GM23338 (cell line): ENCODE measurements around the gene CTNND2. TPM values are rescaled to one million over a fixed set of nuclear protein-coding genes. Genes with fewer than 3 reads are reported as not detected.

Experiments used
- ATAC-seq: fragments of 200-7000 bp; cut with Tn5 transposase; 3 replicates; pipeline ENCODE4 v1.9.1; 2020
- DNase-seq: peaks from one replicate; pipeline ENCODE4 v3.0.0-alpha.2; 2015; ENCODE audit warnings: low spot score
- H2AFZ ChIP-seq: fragments of 200-600 bp; sonication (generic); 2 replicates; pipeline ENCODE4 v1.8.0; 2016; ENCODE audit warnings: antibody characterized with exemption, mild to moderate bottlenecking, moderate library complexity
- H3F3A ChIP-seq: fragments of 200-600 bp; sonication (generic); replicated peaks from 2 replicates; pipeline ENCODE4 v1.8.0; 2017; ENCODE audit warnings: antibody characterized with exemption, mixed run types, low read depth
- H3K27ac ChIP-seq: fragments of 200-600 bp; sonication (generic); 2 replicates; pipeline ENCODE4 v1.6.1; 2016; ENCODE audit warnings: low read depth
- H3K27me3 ChIP-seq: fragments of 200-600 bp; sonication (generic); 2 replicates; pipeline ENCODE4 v1.8.0; 2016; ENCODE audit warnings: mild to moderate bottlenecking, mixed run types, moderate library complexity; ENCODE audit not compliant: insufficient read depth
- H3K36me3 ChIP-seq: fragments of 200-600 bp; sonication (generic); 2 replicates; pipeline ENCODE4 v1.8.0; 2016; ENCODE audit warnings: mild to moderate bottlenecking; ENCODE audit not compliant: insufficient read depth
- H3K4me1 ChIP-seq: fragments of 200-600 bp; sonication (generic); 2 replicates; pipeline ENCODE4 v1.8.0; 2016; ENCODE audit warnings: mild to moderate bottlenecking, moderate library complexity; ENCODE audit not compliant: insufficient read depth
- H3K4me2 ChIP-seq: fragments of 200-600 bp; sonication (generic); 2 replicates; pipeline ENCODE4 v1.7.1; 2017; ENCODE audit warnings: mixed run types
- H3K4me3 ChIP-seq: fragments of 200-600 bp; sonication (generic); 2 replicates; pipeline ENCODE4 v1.6.1; 2016; ENCODE audit warnings: mixed run types
- H3K79me2 ChIP-seq: fragments of 200-600 bp; sonication (generic); replicated peaks from 2 replicates; pipeline ENCODE4 v1.8.0; 2017; ENCODE audit warnings: mild to moderate bottlenecking; ENCODE audit not compliant: insufficient read depth
- H3K9me2 ChIP-seq: fragments of 200-600 bp; sonication (generic); 2 replicates; pipeline ENCODE4 v1.8.0; 2017; ENCODE audit not compliant: insufficient read depth
- H4K20me1 ChIP-seq: fragments of 200-600 bp; sonication (generic); replicated peaks from 2 replicates; pipeline ENCODE4 v1.8.0; 2017; ENCODE audit warnings: mild to moderate bottlenecking; ENCODE audit not compliant: insufficient read depth
- H3K27ac Mint-ChIP-seq: 2 replicates; pipeline ENCODE4 v1.8.0; 2020; ENCODE audit warnings: inconsistent platforms, mild to moderate bottlenecking, moderate library complexity, mixed read lengths
- H3K27me3 Mint-ChIP-seq: 3 replicates; pipeline ENCODE4 v1.8.0; 2022; ENCODE audit warnings: low read depth, mild to moderate bottlenecking, moderate library complexity, mixed read lengths, inconsistent platforms; ENCODE audit not compliant: insufficient read depth, poor library complexity
- H3K36me3 Mint-ChIP-seq: 3 replicates; pipeline ENCODE4 v1.8.0; 2021; ENCODE audit warnings: low read depth, mild to moderate bottlenecking, inconsistent platforms, moderate library complexity, mixed read lengths
- H3K4me1 Mint-ChIP-seq: 3 replicates; pipeline ENCODE4 v1.8.0; 2020; ENCODE audit warnings: mild to moderate bottlenecking, inconsistent platforms, mixed read lengths
- H3K4me3 Mint-ChIP-seq: 3 replicates; pipeline ENCODE4 v1.8.0; 2021; ENCODE audit warnings: moderate library complexity, mild to moderate bottlenecking, inconsistent platforms, mixed read lengths
- H3K9me3 Mint-ChIP-seq: 3 replicates; pipeline ENCODE4 v1.8.0; 2020; ENCODE audit warnings: moderate library complexity, mild to moderate bottlenecking, inconsistent platforms, mixed read lengths
- CREB1 ChIP-seq: fragments of 250-450 bp; sonication (Bioruptor Pico); IDR thresholded peaks from 2 replicates; pipeline ENCODE4 v1.5.0; 2020; ENCODE audit warnings: low read depth, mild to moderate bottlenecking, moderate library complexity
- CTCF ChIP-seq, 2 experiments: fragments of 200-600 bp in 1 of 2; sonication (generic) in 1 of 2; conservative IDR thresholded peaks; 2 replicates each; pipeline versions ENCODE4 v1.5.1 to v1.6.1; 2016 to 2017; ENCODE audit warnings: antibody characterized with exemption in 2 of 2, low read depth in 2 of 2, mild to moderate bottlenecking in 2 of 2, moderate library complexity in 1 of 2
- ETS1 ChIP-seq: IDR thresholded peaks from 2 replicates; pipeline ENCODE4 v1.6.1; 2016; ENCODE audit warnings: antibody characterized with exemption
- EZH2 ChIP-seq: fragments of 200-600 bp; sonication (generic); IDR thresholded peaks from one replicate; pipeline ENCODE4 v1.8.0; 2017; ENCODE audit warnings: antibody characterized with exemption, mild to moderate bottlenecking, low read depth; ENCODE audit not compliant: unreplicated experiment
- EZH2phosphoT487 ChIP-seq: fragments of 200-600 bp; sonication (generic); IDR thresholded peaks from one replicate; pipeline ENCODE4 v1.8.1; 2018; ENCODE audit warnings: antibody characterized with exemption; ENCODE audit not compliant: unreplicated experiment
- JUNB ChIP-seq: IDR thresholded peaks from one replicate; pipeline ENCODE4 v1.6.1; 2016; ENCODE audit warnings: antibody characterized with exemption; ENCODE audit not compliant: unreplicated experiment
- NANOG ChIP-seq: IDR thresholded peaks from 2 replicates; pipeline ENCODE4 v1.6.1; 2016; ENCODE audit warnings: antibody characterized with exemption, borderline replicate concordance
- POLR2AphosphoS5 ChIP-seq: IDR thresholded peaks from 2 replicates; pipeline ENCODE4 v1.6.1; 2016; ENCODE audit warnings: antibody characterized with exemption, low read depth
- REST ChIP-seq: IDR thresholded peaks from one replicate; pipeline ENCODE4 v1.6.1; 2018; ENCODE audit warnings: antibody characterized with exemption; ENCODE audit not compliant: unreplicated experiment
- STAT1 ChIP-seq: IDR thresholded peaks from one replicate; pipeline ENCODE4 v1.6.1; 2016; ENCODE audit warnings: antibody characterized with exemption; ENCODE audit not compliant: unreplicated experiment
- ZNF114 ChIP-seq: fragments of 250-450 bp; sonication (Bioruptor Pico); IDR thresholded peaks from 2 replicates; pipeline ENCODE4 v1.5.0; 2020; ENCODE audit warnings: mild to moderate bottlenecking, moderate library complexity
- ZNF331 ChIP-seq: fragments of 250-450 bp; sonication (Bioruptor Pico); IDR thresholded peaks from 2 replicates; pipeline ENCODE4 v1.5.0; 2020; ENCODE audit warnings: low read depth, mild to moderate bottlenecking, moderate library complexity
- ZNF462 ChIP-seq: fragments of 250-450 bp; sonication (Bioruptor Pico); IDR thresholded peaks from 2 replicates; pipeline ENCODE4 v1.5.0; 2020; ENCODE audit warnings: mild to moderate bottlenecking, moderate library complexity
- polyA plus RNA-seq: library from polyadenylated mRNA; unstranded; fragments of >200 nt; fragmentation: Nextera tagmentation; extraction: Ambion mirVana; gene quantifications from 2 replicates; pipeline ENCODE4 v1.2.1, GENCODE V29; 2016
- total RNA-seq: library from RNA; depleted of rRNA; stranded (reverse); fragments of >200 nt; shearing (Covaris generic); gene quantifications from 2 replicates; pipeline ENCODE4 v1.2.3, GENCODE V29; 2014

Gene CTNND2
- total and polyA plus RNA-seq, 2 experiments from 2014 or later: 5.1 to 7.0 TPM

GRCh38 chr5:10985091-10985720, 919.0 kb downstream of the CTNND2 start:
- no peaks in the 10 kb centered on the region for H3K27me3 ChIP-seq
- DNase-seq (no peak), ATAC-seq (no peak)
- no peaks in the 10 kb centered on the region for H3K9me3 Mint-ChIP-seq
- H3K4me3 ChIP-seq: no peak overlapping the region
- H3K4me1 Mint-ChIP-seq: peaks cover 23% of the 10 kb centered on the region
- no peaks in the 10 kb centered on the region for H3K36me3 ChIP-seq
- H3K4me1 ChIP-seq: peaks cover 3% of the 10 kb centered on the region
- H3K27ac ChIP-seq: no peak overlapping the region
- no peaks in the 10 kb centered on the region for H3K9me2 ChIP-seq
- no peak overlapping the region for H3K4me3 Mint-ChIP-seq
- H3K4me2 ChIP-seq: no peak overlapping the region
- TF ChIP-seq JUNB: no peak
- no peak for TF ChIP-seq NANOG
- no peak for TF ChIP-seq STAT1
- no peak for TF ChIP-seq REST
- TF ChIP-seq CTCF (conservative IDR thresholded peaks at IDR 0.05; ENCODE audit: low read depth in 2 of 2): no peak
- TF ChIP-seq ETS1: no peak
- TF ChIP-seq ZNF462 (CRISPR knock-in tag): no peak
- no peak for TF ChIP-seq ZNF331 (CRISPR knock-in tag)
- no peak for TF ChIP-seq ZNF114 (CRISPR knock-in tag)
- no peak for TF ChIP-seq POLR2AphosphoS5
- no peak for TF ChIP-seq EZH2phosphoT487
- TF ChIP-seq CREB1: no peak
- TF ChIP-seq EZH2: no peak
- H3K27ac Mint-ChIP-seq: no peak overlapping the region
- H3F3A ChIP-seq: no peaks in the 10 kb centered on the region
- H4K20me1 ChIP-seq: no peaks in the 10 kb centered on the region
- H3K79me2 ChIP-seq: no peaks in the 10 kb centered on the region
- no peak overlapping the region for H2AFZ ChIP-seq
- H3K27me3 Mint-ChIP-seq: peaks cover 6% of the 10 kb centered on the region
- no peaks in the 10 kb centered on the region for H3K36me3 Mint-ChIP-seq
